Hematopoietic multipotent progenitor cell treated with erythropoietin and hydrocortisone succinate and interleukin-3 and kit ligand, for 17 days (in vitro differentiated cells): ENCODE measurements around the gene ACTR1A.

Experiments
- DNase-seq: peaks from one replicate; pipeline ENCODE4 v3.0.0-alpha.2; 2015; ENCODE audit warnings: low spot score

Gene ACTR1A

GRCh38 chr10:102453502-102453901, 49.0 kb downstream of the ACTR1A start:
- no peak for DNase-seq

- DNase-seq, result peak; percentile 27
Measured at GRCh38 chr10:102452672-102453340, 49.7 kb downstream of the ACTR1A start.

- DNase-seq, result no peak
Measured at GRCh38 chr10:102451105-102451969, 51.2 kb downstream of the ACTR1A start, which contains the start of gene C10orf95. Gene C10orf95, minus strand, starts transcription at chr10:102451543. Its CDS starts 450 bp downstream, at chr10:102451093.

GRCh38 chr10:102450374-102451104, 52.0 kb downstream of the ACTR1A start:
- peak; percentile 61 for DNase-seq

- DNase-seq, result no peak
Measured at GRCh38 chr10:102450124-102450373, 52.5 kb downstream of the ACTR1A start.

- DNase-seq, result peak; percentile 83
Measured at GRCh38 chr10:102449321-102450123, 53.0 kb downstream of the ACTR1A start.

- DNase-seq, result no peak
Measured at GRCh38 chr10:102444851-102445250, 57.7 kb downstream of the ACTR1A start.

GRCh38 chr10:102438374-102438773, 64.1 kb downstream of the ACTR1A start:
- DNase-seq, result no peak

GRCh38 chr10:102437515-102437914, 65.0 kb downstream of the ACTR1A start:
- no peak for DNase-seq

GRCh38 chr10:102436312-102436711, 66.2 kb downstream of the ACTR1A start:
- DNase-seq, result no peak

- DNase-seq, result no peak
Measured at GRCh38 chr10:102435529-102436233, 66.8 kb downstream of the ACTR1A start.

GRCh38 chr10:102435133-102435497, 67.4 kb downstream of the ACTR1A start:
- DNase-seq, result no peak

- no peak for DNase-seq
Measured at GRCh38 chr10:102434394-102435132, 67.9 kb downstream of the ACTR1A start.

GRCh38 chr10:102433619-102434046, 68.9 kb downstream of the ACTR1A start:
- DNase-seq, result no peak

GRCh38 chr10:102432162-102432950, 70.2 kb downstream of the ACTR1A start, which contains the start of gene CUEDC2:
Gene CUEDC2, minus strand, starts transcription at chr10:102432574. Its CDS starts 7,386 bp downstream, at chr10:102425188.
- peak; percentile 95 for DNase-seq

GRCh38 chr10:102431452-102432124, 70.9 kb downstream of the ACTR1A start:
- DNase-seq, result no peak

GRCh38 chr10:102429468-102429867, 73.0 kb downstream of the ACTR1A start:
- no peak for DNase-seq
